WTC11 (cell line): Measurements from ENCODE around the gene FGF21.

Experiments
- CTCF ChIP-seq: fragments of 200-600 bp; IDR thresholded peaks from 2 replicates; pipeline ENCODE4 v1.8.0; 2022; ENCODE audit warnings: antibody characterized with exemption
- SP1 ChIP-seq: sonication (generic); formaldehyde crosslinking; conservative IDR thresholded peaks from 2 replicates; pipeline ENCODE4 v1.8.1; 2022; ENCODE audit warnings: missing genetic modification reagents
- USF1 ChIP-seq: sonication (generic); formaldehyde crosslinking; IDR thresholded peaks from 2 replicates; pipeline ENCODE4 v1.8.0; 2022; ENCODE audit warnings: mild to moderate bottlenecking, missing genetic modification reagents
- USF2 ChIP-seq: sonication (generic); formaldehyde crosslinking; IDR thresholded peaks from 2 replicates; pipeline ENCODE4 v1.8.1; 2023; ENCODE audit warnings: mild to moderate bottlenecking, missing genetic modification reagents, moderate library complexity
- ZNF138 ChIP-seq: sonication (generic); formaldehyde crosslinking; conservative IDR thresholded peaks from 2 replicates; pipeline ENCODE4 v1.8.1; 2022; ENCODE audit warnings: mild to moderate bottlenecking, moderate library complexity, missing genetic modification reagents

GRCh38 chr19:48756686-48757085 lies 1.4 kb downstream of the FGF21 start:
- TF ChIP-seq USF2 (CRISPR knock-in tag) (no peak), ZNF138 (CRISPR knock-in tag) (no peak), USF1 (no peak), CTCF (no peak), SP1 (CRISPR knock-in tag) (no peak)
